GM18508 (cell line): ENCODE results near the gene L2HGDH.

ENCODE experiments used
- ATAC-seq: cut with Tn5 transposase; IDR thresholded peaks from one replicate; pipeline ENCODE4 v1.9.1; 2021; ENCODE audit warnings: moderate number of reproducible peaks; ENCODE audit not compliant: insufficient read depth, unreplicated experiment

The L2HGDH gene

DNA sequence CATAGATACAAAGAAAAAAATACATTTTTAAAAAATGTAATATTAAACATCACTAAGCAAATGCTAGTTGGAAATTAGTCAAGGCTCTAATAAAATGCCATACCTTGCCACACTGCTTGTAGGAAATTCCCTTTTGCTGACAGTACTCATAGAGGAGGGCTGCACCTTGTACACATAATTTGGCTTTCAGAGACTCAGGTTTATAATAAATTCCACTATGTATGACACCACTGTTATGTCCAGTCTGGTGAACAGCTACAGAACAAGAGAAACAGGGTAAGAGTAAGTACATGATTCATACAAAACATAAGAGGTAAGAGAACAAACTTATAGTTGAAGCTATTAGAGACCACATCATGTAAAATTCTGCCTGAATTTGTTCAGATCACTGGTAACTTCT is 10.1 kb downstream of the L2HGDH start:
- no peak for ATAC-seq

GRCh38 chr14:50299585-50299984 is 12.4 kb downstream of the L2HGDH start:
- ATAC-seq: no peak

GRCh38 chr14:50290306-50290705 is 21.7 kb downstream of the L2HGDH start:
- no peak for ATAC-seq

DNA sequence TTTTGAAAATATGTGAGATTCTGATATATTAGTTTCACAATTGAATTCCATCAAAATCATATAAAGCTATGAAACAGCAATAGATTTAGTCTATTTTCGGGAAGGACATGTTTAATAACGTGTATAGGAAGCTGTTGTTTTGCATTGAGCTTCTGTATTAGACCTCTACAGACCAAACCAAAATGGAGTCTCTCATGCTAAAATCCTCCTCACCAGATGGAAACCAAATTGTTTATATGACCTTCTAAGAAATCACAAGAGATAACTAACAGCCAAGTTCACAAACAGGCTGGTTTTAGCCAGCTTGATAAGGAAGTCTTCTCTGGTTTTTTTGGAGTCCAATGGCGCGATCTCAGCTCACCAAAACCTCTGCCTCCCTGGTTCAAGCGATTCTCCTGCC is 23.9 kb downstream of the L2HGDH start:
- ATAC-seq: no peak

DNA sequence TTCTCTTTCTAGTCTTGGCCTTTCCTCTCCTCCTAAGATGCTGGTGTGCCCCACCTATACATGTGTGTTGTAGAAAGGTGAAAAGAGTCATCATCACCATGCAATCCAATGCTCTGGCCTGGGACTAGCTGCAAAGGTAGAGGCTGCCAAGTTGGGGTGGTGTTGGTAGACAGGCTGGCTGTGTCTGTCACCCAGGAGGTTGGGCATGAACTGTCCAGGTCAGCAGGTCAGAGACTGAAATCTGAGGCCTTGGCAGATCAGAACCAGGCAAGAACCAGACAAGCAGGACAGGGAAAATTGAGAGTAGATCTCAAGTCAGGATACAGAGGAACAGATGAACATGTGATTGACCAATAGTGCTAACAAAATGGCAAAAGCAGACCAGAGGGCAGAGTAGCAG is 26.2 kb downstream of the L2HGDH start:
- no peak for ATAC-seq

DNA sequence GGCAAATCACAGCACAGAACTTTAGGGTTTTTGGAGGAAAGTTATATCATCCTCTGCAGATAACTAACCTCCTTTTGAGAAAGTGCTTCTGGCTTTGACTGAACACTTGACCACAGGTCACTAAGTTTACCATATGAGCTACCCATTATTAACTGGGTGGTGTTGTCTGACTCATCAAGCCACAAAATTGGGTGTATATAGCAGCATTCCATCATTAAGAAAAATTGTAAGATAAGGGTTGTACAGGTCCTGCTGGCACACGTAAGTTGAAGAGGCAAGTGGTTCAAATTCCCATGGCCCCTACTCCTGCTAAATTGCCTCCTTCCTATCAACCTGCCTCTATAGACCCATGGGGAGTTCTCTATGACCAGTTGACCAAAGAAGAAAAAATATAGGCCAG is 39.5 kb downstream of the L2HGDH start:
- no peak for ATAC-seq

- ATAC-seq: no peak
Measured at GRCh38 chr14:50270932-50271331, 41.1 kb downstream of the L2HGDH start.

DNA sequence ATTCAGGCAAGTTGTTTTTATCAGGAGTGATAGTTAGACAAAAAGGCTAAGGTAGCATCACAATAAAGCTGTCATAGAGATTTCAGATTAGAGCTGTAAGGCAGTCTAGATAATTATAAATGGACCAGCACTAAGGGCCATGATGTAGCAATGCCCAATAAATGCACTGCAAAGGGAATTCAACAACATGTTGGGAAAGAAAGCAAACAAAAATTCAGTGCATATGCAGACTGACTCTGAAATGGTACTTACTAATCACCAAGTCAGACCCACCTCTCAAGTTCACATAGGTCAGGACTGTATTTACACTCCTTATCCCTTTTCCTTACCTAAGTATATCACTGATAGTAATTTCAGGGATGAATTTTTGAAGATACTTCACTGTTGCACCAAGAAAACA is 47.0 kb downstream of the L2HGDH start:
- no peak for ATAC-seq

- ATAC-seq: no peak
Measured at GRCh38 chr14:50263321-50263720, 48.7 kb downstream of the L2HGDH start.

DNA sequence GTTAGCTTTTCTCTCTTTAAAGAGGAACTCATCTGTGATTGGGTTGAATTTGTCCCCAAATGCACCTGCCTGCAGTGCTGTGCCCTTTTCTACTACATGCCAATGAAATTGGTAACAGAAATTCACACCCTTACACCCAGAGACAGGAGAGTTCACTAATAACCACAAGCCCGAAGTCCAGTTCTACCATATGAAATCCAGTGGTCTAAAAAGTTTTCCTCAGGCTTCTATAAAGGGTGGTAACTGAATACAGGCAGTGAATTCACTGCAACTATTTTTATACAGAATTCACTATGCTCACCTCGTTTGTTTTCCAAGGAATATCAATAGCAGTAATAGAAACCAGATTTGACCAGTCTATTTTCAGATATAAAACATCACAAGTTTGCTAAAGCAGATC is 49.2 kb downstream of the L2HGDH start:
- no peak for ATAC-seq

DNA sequence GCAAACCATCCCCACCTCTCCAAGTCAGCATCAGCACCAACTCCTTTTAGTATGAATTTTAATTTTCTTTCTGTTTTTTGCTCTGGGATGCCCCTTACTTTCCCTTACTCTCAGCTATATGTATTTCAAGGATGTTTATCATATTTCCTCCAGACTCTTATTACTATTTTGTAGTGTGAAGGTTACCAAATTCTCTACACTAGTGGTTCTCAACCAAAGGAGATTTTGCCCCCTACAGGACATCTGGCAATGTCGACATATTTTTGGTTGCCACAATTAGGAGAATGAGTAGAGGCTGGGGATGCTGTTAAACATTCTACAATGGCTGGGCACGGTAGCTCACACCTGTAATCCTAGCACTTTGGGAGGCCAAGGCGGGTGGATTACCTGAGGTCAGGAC is 51.5 kb downstream of the L2HGDH start:
- no peak for ATAC-seq

DNA sequence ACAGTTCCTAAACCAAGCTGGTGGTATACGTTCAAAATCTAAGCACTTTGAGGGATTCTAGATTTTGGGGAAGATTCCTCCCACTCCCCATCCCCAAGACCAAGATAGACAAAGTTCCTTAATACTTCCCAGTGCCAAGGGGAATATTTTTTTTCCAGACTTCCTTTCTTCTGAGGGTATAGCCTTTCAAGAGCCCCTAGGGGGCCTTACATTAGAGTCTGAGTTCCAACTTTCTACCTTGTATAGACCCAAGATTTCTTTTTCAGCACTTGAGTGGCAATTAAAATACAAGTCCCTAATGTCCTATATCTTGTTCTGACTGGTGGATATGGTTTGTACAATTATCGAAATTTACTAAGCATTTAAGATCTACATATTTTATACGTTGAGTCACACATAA is 52.0 kb downstream of the L2HGDH start:
- ATAC-seq: no peak

DNA sequence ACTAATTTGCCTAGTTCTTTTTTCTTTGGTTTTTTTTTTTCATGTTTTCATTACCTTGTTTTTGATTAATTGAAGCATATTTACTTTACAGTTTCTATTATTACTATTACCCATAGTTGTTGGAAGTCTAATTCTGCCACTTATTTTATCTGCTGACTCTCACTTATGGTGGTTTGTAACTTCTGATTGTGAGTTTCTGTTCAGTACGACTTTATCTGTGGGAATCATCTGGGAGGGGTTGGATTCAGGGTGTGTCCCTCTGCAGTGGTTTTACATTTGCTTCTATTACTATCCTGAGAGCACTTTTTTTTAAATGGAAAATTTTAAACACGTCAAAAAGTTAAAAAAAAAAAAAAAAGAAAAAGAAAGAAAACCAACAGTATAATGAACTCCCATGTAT is 54.3 kb downstream of the L2HGDH start:
- no peak for ATAC-seq

DNA sequence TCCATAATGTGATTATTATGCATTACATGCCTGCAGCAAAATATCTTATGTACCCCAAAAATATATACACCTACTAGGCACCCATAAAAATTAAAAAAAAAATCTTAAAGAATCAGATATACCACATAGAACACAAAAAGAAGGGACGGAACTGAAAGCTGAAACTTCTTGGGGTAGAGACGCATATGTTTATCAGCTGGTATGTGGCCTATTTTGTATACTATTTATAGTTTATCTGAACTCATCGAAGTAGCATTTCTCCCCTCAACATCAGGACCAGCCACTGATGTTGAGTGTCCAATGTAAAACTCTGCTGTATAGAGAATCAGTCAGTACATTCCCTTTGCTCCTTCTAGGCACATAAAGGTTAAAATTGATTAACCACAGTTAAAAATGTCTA is 57.8 kb downstream of the L2HGDH start:
- no peak for ATAC-seq

DNA sequence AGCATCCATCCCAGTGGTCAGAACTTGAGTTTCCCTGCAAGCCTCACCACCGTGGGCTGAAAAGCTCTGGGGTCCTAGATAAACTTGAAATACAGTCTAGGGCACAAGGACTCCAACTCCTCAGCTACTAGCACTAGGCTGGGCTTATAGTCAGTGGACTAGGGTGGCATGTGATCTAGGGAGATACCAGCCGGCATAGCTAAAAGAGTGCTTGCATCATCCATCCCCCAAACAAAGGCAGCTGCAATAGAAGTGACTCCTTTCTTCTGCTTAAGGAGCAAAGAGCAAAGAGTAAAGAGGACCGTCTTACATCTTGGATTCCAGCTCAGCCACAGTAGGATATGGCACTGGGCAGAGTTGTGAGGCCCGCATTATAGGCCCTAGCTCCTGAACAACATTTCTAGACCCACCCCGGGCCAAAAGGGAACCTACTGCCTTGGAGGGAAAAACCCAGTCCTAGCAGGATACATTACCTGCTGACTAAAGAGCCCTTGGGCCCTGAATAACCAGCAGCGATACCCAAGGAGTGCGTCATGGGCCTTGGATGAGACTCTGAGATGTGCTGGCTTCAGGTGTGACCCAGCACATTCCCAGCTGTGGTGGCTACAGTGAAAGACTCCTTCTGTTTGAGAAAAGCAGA is 62.8 kb downstream of the L2HGDH start:
- ATAC-seq: no peak

GRCh38 chr14:50247245-50247644 is 64.8 kb downstream of the L2HGDH start:
- ATAC-seq: no peak

GRCh38 chr14:50242566-50243310 is 69.3 kb downstream of the L2HGDH start:
- ATAC-seq: no peak

DNA sequence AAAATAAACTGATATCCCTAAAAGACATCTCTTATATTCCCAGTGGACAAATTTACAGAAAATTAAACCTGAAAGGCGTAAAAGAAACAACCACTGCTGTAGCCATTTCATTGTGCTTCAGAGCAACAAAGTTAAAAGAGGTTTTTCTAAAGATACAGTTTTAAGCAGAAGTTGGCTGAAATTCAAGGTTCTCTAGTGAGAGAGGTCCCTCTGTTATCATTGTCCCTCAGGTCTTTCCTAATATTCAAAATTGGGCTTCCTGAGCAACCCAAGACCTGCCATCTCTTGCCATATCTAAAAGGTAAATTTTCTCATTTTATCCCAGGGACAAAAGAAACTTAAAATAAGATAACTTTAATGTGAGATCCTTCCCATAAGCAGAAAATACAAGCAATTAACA is 69.9 kb downstream of the L2HGDH start:
- ATAC-seq: no peak

GRCh38 chr14:50237427-50237826 is 74.6 kb downstream of the L2HGDH start:
- ATAC-seq: no peak

DNA sequence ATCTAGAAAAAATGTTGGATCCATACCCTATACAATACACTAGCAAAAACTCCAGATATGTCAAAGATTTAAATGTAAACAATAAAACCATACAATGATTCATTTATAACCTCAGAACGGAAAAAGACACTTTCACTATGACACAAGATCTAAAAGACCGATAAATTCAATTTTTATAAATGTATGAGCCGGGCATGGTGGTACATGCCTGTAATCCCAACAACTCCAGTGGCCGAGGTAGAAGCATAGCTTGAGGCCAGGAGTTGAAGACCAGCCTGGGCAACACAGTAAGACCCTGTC is 78.1 kb downstream of the L2HGDH start:
- no peak for ATAC-seq

GRCh38 chr14:50233166-50233950 is 78.7 kb downstream of the L2HGDH start:
- ATAC-seq: no peak

DNA sequence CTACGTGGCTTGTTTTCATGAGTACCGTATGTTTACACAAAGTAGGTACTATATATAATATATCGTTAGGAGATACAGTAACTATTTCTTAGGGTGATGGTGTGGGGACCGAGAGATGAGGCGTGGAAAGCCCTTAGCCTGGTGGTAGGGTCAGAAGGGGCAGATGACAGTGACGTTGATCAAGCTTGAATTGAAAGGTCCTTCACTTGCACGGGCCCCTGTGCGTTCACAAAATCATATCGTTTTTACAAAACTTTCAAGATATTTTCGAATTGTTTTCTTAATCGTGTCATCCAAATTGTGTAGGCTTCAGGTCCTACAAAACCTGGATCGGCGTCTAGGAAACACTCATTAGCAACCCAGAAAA is 79.8 kb downstream of the L2HGDH start:
- ATAC-seq: no peak
